T1000 (cell line): ENCODE measurements around the gene DYNLRB1.
A peak's percentile ranks its signal among the peaks of the same experiment; 100 is the strongest.

Experiments
- DNase-seq: peaks from one replicate; lab custom pipeline; 2025; ENCODE audit warnings: mixed read lengths; lab: John Stamatoyannopoulos, UW

DYNLRB1 gene

GRCh38 chr20:34558320-34559218, 42.3 kb downstream of the DYNLRB1 start, which contains the start of gene MAP1LC3A:
MAP1LC3A (plus strand) TSS chr20:34558718; CDS start chr20:34558869, 151 bp downstream.
- peak; percentile 92 for DNase-seq

- DNase-seq = no peak
Measured at GRCh38 chr20:34559311-34560140, 43.3 kb downstream of the DYNLRB1 start.

GRCh38 chr20:34560141-34560523, 43.9 kb downstream of the DYNLRB1 start:
- no peak for DNase-seq

- DNase-seq = no peak
Measured at GRCh38 chr20:34560614-34561013, 44.4 kb downstream of the DYNLRB1 start.

GRCh38 chr20:34561661-34562060, 45.4 kb downstream of the DYNLRB1 start:
- DNase-seq = no peak

- DNase-seq = no peak
Measured at GRCh38 chr20:34562641-34563040, 46.4 kb downstream of the DYNLRB1 start.

- no peak for DNase-seq
Measured at GRCh38 chr20:34564833-34565232, 48.6 kb downstream of the DYNLRB1 start.

GRCh38 chr20:34566978-34567891, 51.0 kb downstream of the DYNLRB1 start:
- DNase-seq = no peak

- no peak for DNase-seq
Measured at GRCh38 chr20:34567892-34568865, 52.0 kb downstream of the DYNLRB1 start.

- DNase-seq = no peak
Measured at GRCh38 chr20:34569598-34569997, 53.4 kb downstream of the DYNLRB1 start.

- DNase-seq = no peak
Measured at GRCh38 chr20:34570859-34571306, 54.7 kb downstream of the DYNLRB1 start.

GRCh38 chr20:34571753-34572152, 55.5 kb downstream of the DYNLRB1 start:
- DNase-seq = no peak

- no peak for DNase-seq
Measured at GRCh38 chr20:34573541-34574300, 57.5 kb downstream of the DYNLRB1 start.

GRCh38 chr20:34574426-34574825, 58.2 kb downstream of the DYNLRB1 start:
- DNase-seq = no peak

GRCh38 chr20:34574861-34575260, 58.6 kb downstream of the DYNLRB1 start:
- DNase-seq = no peak

- DNase-seq = no peak
Measured at GRCh38 chr20:34575271-34575670, 59.0 kb downstream of the DYNLRB1 start.

GRCh38 chr20:34575756-34576155, 59.5 kb downstream of the DYNLRB1 start:
- no peak for DNase-seq

- no peak for DNase-seq
Measured at GRCh38 chr20:34577061-34577460, 60.8 kb downstream of the DYNLRB1 start.

- no peak for DNase-seq
Measured at GRCh38 chr20:34578025-34578424, 61.8 kb downstream of the DYNLRB1 start.

- no peak for DNase-seq
Measured at GRCh38 chr20:34578521-34578920, 62.3 kb downstream of the DYNLRB1 start.
